Heart right ventricle (tissue), 16 donors: Measurements from ENCODE around the gene ORC3. TPM values are rescaled to one million over a fixed set of nuclear protein-coding genes. Genes with fewer than 3 reads are reported as not detected.

Experiments used
- ATAC-seq, 8 donors: fragments of 200-7000 bp; cut with Tn5 transposase; one replicate each; pipeline ENCODE4 v1.9.1; 2020; ENCODE audit warnings: mild to moderate bottlenecking in 8 of 8, moderate library complexity in 8 of 8, moderate number of reproducible peaks in 1 of 8
- DNase-seq, 2 donors: peaks; one replicate each; pipeline ENCODE4 v3.0.0-alpha.2; 2020
- H3K27ac ChIP-seq, 10 donors: fragments of 200-600 bp; sonication (generic) in 2 of 10; one replicate each; pipeline versions ENCODE4 v1.5.0 to v1.8.0; 2020 to 2022; ENCODE audit warnings: mild to moderate bottlenecking in 3 of 10
- H3K27me3 ChIP-seq, 7 donors: fragments of 200-600 bp; one replicate each; pipeline ENCODE4 v1.8.0; 2021 to 2022; ENCODE audit warnings: mild to moderate bottlenecking in 2 of 7
- H3K36me3 ChIP-seq, 9 donors: fragments of 200-600 bp; sonication (generic) in 1 of 9; one replicate each; pipeline versions ENCODE4 v1.5.0 to v1.8.0; 2020 to 2022; ENCODE audit warnings: mild to moderate bottlenecking in 2 of 9
- H3K4me1 ChIP-seq, 9 donors: fragments of 200-600 bp; sonication (generic) in 1 of 9; one replicate each; pipeline versions ENCODE4 v1.5.0 to v1.8.0; 2020 to 2022; ENCODE audit warnings: mild to moderate bottlenecking in 4 of 9
- H3K4me3 ChIP-seq, 10 donors: fragments of 200-600 bp; sonication (generic) in 2 of 10; one replicate each; pipeline versions ENCODE4 v1.5.0 to v1.8.0; 2020 to 2022; ENCODE audit warnings: mild to moderate bottlenecking in 7 of 10, moderate library complexity in 2 of 10
- H3K9me3 ChIP-seq, 11 donors: fragments of 200-600 bp in 10 of 11; sonication (generic) in 2 of 11; one replicate each; pipeline versions ENCODE4 v1.5.0 to v1.8.0; 2013 to 2022; ENCODE audit warnings: mild to moderate bottlenecking in 2 of 11, control low read depth in 1 of 11, moderate library complexity in 1 of 11
- WGBS, 2 donors: extraction: QIAGEN DNeasy Blood & Tissue Kit; methylation state at CpG; one replicate each; pipeline ENCODE4 v1.1.7; 2013; ENCODE audit warnings: inconsistent platforms in 1 of 2; 5-methylcytosine and 5-hydroxymethylcytosine counted together
- intact Hi-C, 10 donors: fragments of 100-400 bp; cut with DNase I; formaldehyde crosslinking; loops; one replicate each; pipeline versions ENCODE4 v1.11.1 to v1.14.2; 2022
- polyA plus RNA-seq, 2 donors: library from polyadenylated mRNA; stranded (reverse); fragments of 200-250 nt; gene quantifications; one replicate each; pipeline ENCODE4 v1.2.3, GENCODE V29; 2013
- total RNA-seq, 10 donors: library from RNA; stranded (reverse); fragmentation: NEBNext Ultra II Directional in 3 of 10; extraction: Animal tissue kit (Norgen Biotek cat#: 25700) in 3 of 10; gene quantifications; one replicate each; pipeline versions ENCODE4 v1.2.1 to v1.2.4, GENCODE V29; 2021 to 2023
- TF ChIP-seq, protein P1 (sequence below), 9 donors: fragments of 200-600 bp; sonication (generic) in 2 of 9; IDR thresholded peaks; one replicate each; pipeline versions ENCODE4 v1.5.0 to v1.8.0; 2021 to 2022; ENCODE audit warnings: antibody characterized with exemption in 9 of 9, mild to moderate bottlenecking in 5 of 9, moderate library complexity in 1 of 9
- donor health status: Arrhythmogenic right ventricular cardiomyopathy.
- donor health status: ischemic (EF 13 %, LVEDD 7.1; RV severe dilation, severe dysfunction).
- donor health status: healthy with polysubstance abuse.
- donor health status: DM: no; HTN: yes; CAD: no.
- donor health status: DM: no; HTN: no; CAD: no.
- donor health status: ischemic (EF 25% LVEDD 6.9; RV normal size, moderate dysfunction).
- donor health status: ischemic (EF 25% LVEDD 5.7; RV mildly dilated, moderate dysfunction).
- donor health status: healthy.
- donor health status: DM: yes; HTN: yes; CAD: no.
- donor health status: Ischemic cardiomyopathy.
- donor health status: ischemic (EF 35%, LVEDD 5.7; RV mildly dilated, moderate dysfunction).
- donor health status: nonischemic (EF 11% LVEDD 7.7; RV severe dilation, severe dysfunction).
- donor health status: DM: yes; HTN: yes; CAD: no.
- donor health status: PGD.
- donor health status: ischemic (EF 29% LVEDD 5.4; RV normal size, mild dysfunction).
- donor health status: nonischemic (EF 23%, LVEDD 6.1; RV moderate dilation, normal function).

The ORC3 gene
- total and polyA plus RNA-seq, 12 donors: 15.7 to 28.2 (median 21.8) TPM

DNA sequence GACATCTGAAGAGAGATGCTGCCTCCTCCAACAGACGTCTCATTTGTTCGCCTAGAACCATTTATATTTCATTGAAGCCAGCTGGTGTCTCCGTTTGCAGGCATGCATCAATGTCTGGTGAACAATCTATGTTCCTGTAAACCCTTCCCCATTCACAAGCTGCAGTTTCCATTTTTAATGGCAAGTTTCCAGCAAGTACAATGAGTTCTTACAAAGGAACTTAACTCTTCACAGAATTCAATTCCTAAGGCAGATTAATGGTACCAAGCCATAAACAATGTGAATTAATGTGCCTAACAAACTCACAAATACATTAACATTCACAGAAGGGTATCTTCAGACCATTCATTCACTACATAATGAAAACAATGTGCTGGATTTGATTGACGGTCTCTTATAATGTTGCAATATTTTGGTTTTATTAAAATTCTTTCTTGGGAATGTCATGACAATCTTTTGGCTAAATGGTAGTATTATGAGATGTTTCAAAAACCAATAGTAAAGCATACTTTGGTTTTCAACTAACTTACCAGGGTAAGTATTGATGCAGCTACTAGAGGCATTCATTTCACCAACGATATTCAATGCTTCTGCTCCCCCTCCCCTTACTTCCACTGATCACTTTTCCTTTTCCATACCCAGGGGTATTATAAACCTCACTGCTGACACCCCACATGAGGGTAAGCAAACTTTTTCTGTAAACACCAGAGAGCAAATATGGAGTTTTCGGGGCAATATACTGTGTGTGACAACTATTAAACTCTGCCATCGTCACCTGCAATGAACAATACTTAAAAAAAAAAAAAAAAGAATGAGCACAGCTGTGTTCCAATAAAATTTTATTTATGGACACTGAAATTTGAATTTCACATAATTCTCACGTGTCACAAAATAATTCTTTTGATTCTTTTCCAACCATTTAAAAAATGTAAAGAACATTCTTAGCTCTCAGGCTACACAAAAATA is 107.9 kb downstream of the ORC3 start:
- H3K4me3 ChIP-seq: peak overlapping the region in 7 of 10 donors; percentile 77 to 99 (median 93)
- no peaks in the 10 kb centered on the region for H3K27me3 ChIP-seq
- intact Hi-C loops: loop anchor here in 4 of 10 donors (5.0 to 10.0 kb wide), 5 partner anchors 36 to 543 kb away; partner anchors contain the start of genes ORC3 (in 1 of the 4), SLC35A1 (in 1 of the 4) and ZNF292 (in 1 of the 4)
- H3K36me3 ChIP-seq: peaks cover 0 to 7% (median 0%) of the 10 kb centered on the region in 9 donors
- no peak for DNase-seq
- peaks cover 0 to 78% (median 68%) of the 10 kb centered on the region in 9 donors for H3K4me1 ChIP-seq
- peak overlapping the region in 8 of 10 donors; percentile 1 to 99 (median 98) for H3K27ac ChIP-seq
- 33 to 40% methylated on average over 8 of the region's 8 CpGs for WGBS, 2 donors
- TF ChIP-seq, protein P1, sequence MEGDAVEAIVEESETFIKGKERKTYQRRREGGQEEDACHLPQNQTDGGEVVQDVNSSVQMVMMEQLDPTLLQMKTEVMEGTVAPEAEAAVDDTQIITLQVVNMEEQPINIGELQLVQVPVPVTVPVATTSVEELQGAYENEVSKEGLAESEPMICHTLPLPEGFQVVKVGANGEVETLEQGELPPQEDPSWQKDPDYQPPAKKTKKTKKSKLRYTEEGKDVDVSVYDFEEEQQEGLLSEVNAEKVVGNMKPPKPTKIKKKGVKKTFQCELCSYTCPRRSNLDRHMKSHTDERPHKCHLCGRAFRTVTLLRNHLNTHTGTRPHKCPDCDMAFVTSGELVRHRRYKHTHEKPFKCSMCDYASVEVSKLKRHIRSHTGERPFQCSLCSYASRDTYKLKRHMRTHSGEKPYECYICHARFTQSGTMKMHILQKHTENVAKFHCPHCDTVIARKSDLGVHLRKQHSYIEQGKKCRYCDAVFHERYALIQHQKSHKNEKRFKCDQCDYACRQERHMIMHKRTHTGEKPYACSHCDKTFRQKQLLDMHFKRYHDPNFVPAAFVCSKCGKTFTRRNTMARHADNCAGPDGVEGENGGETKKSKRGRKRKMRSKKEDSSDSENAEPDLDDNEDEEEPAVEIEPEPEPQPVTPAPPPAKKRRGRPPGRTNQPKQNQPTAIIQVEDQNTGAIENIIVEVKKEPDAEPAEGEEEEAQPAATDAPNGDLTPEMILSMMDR (IDR thresholded peaks at IDR 0.05): no peak
- no peak for ATAC-seq
- H3K9me3 ChIP-seq: no peaks in the 10 kb centered on the region

DNA sequence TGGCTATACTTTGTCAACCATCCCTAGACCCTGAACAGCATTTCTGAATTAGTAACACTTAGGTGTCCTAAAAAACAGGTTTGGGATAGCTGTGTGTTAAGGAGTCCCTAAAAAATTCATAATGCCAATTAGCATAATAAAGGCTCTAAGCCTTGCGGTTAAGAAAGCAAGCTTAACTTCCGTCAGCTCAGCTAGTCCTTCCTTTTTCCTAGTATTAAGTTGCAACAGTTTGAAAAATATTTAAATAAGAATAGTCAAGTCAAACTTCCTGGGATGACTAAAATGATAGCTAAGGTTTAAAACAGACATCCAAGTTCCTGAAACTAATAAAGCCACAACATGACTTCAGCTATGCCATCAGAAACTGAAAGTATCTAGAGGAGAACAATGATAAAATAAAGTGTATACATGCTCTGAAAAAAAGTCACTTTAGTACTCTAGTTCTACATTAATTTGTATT is 108.6 kb downstream of the ORC3 start:
- Histone ChIP-seq H3K27ac (peak overlapping the region in 8 of 10 donors; percentile 1 to 99 (median 98)), H3K36me3 (peaks cover 0 to 7% (median 0%) of the 10 kb centered on the region in 9 donors), H3K9me3 (no peaks in the 10 kb centered on the region), H3K4me1 (peaks cover 0 to 74% (median 63%) of the 10 kb centered on the region in 9 donors), H3K27me3 (no peaks in the 10 kb centered on the region), H3K4me3 (peak overlapping the region in 8 of 10 donors; percentile 77 to 99 (median 93))
- TF ChIP-seq, protein P1 (IDR thresholded peaks at IDR 0.05): no peak
- intact Hi-C loops: loop anchor here in 4 of 10 donors (5.0 to 10.0 kb wide), 5 partner anchors 36 to 544 kb away; partner anchors contain the start of genes ORC3 (in 1 of the 4), SLC35A1 (in 1 of the 4) and ZNF292 (in 1 of the 4)
- 18 to 40% methylated on average over 2 of the region's 2 CpGs for WGBS, 2 donors
- no peak for ATAC-seq
- DNase-seq: no peak

DNA sequence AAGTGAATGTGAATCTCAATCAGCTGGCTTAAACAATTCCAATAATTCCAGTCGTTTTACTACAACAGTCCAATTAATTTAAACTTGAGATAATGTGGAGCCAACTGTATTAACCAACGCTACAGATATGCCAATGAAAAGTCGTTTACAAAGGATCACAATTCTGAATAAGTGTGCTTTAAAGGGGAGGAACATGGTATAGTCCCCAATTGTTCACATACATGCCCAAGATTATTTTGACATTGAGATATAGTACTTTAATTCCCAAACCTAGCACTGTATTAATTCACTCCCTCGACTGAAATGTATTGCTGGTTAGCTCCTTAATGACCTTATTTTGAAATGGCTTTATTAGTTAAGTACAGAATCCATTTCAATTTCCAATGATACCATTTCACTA is 109.6 kb downstream of the ORC3 start:
- Histone ChIP-seq H3K4me3 (peak overlapping the region in 9 of 10 donors; percentile 77 to 99 (median 93)), H3K27ac (peak overlapping the region in 7 of 10 donors; percentile 96 to 99 (median 99)), H3K9me3 (no peaks in the 10 kb centered on the region), H3K4me1 (peaks cover 0 to 64% (median 53%) of the 10 kb centered on the region in 9 donors), H3K36me3 (peaks cover 0 to 7% (median 0%) of the 10 kb centered on the region in 9 donors), H3K27me3 (no peaks in the 10 kb centered on the region)
- TF ChIP-seq, protein P1 (IDR thresholded peaks at IDR 0.05): no peak
- DNase-seq (no peak), ATAC-seq (no peak)
- WGBS, 2 donors: 1 to 4% methylated on average over 4 of the region's 4 CpGs
- intact Hi-C loops: loop anchor here in 4 of 10 donors (5.0 to 10.0 kb wide), 5 partner anchors 37 to 545 kb away; partner anchors contain the start of genes ORC3 (in 1 of the 4), SLC35A1 (in 1 of the 4) and ZNF292 (in 1 of the 4)
